SU-DHL-6 (cell line): ENCODE data around the gene MAP3K2.

ENCODE experiments used
- EZH2phosphoT487 ChIP-seq: fragments of 200-600 bp; sonication (generic), shearing (Covaris generic); conservative IDR thresholded peaks from 2 replicates; pipeline ENCODE4 v1.6.1; 2018; ENCODE audit warnings: mild to moderate bottlenecking, antibody characterized with exemption, low read length, moderate library complexity, mixed read lengths
- TF ChIP-seq, protein P1 (sequence below): fragments of 200-600 bp; sonication (generic); IDR thresholded peaks from one replicate; pipeline ENCODE4 v1.5.1; 2017; ENCODE audit warnings: antibody characterized with exemption, mild to moderate bottlenecking, low read length, moderate library complexity; ENCODE audit not compliant: insufficient read depth, poor library complexity, severe bottlenecking

DNA sequence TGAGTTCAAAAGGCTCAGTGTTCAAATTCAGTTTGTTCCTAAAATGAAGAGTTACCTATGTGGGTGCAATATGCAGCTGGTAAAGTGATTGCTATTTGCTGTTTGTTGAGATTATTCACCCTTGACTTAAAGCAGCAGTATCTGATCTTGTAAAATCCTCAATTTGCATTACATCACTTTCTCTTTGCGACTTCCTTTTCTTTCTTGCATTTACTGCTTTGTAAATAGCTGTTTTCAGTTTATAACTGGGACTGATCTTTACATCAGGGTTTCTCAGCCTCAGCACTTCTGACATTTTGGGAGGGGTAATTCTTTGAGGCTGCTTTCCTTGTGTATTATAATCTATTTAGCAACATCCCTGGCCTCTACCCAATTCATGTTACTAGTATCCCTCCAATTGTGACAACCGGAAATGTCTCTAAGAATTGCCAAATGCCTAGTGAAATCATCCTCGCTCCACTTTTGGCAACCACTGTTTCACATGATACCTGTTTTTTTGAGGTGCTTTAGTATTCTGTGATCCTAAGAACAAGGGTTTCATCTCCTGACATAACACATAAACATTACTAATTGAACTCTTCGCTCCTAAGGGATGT is 81.7 kb downstream of the MAP3K2 start:
- TF ChIP-seq, protein P1, sequence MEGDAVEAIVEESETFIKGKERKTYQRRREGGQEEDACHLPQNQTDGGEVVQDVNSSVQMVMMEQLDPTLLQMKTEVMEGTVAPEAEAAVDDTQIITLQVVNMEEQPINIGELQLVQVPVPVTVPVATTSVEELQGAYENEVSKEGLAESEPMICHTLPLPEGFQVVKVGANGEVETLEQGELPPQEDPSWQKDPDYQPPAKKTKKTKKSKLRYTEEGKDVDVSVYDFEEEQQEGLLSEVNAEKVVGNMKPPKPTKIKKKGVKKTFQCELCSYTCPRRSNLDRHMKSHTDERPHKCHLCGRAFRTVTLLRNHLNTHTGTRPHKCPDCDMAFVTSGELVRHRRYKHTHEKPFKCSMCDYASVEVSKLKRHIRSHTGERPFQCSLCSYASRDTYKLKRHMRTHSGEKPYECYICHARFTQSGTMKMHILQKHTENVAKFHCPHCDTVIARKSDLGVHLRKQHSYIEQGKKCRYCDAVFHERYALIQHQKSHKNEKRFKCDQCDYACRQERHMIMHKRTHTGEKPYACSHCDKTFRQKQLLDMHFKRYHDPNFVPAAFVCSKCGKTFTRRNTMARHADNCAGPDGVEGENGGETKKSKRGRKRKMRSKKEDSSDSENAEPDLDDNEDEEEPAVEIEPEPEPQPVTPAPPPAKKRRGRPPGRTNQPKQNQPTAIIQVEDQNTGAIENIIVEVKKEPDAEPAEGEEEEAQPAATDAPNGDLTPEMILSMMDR, result no peak
- no peak for TF ChIP-seq EZH2phosphoT487
